GM23338 (cell line): ENCODE results near the gene STOML3.

Experiments
- JUNB ChIP-seq: IDR thresholded peaks from one replicate; pipeline ENCODE4 v1.6.1; 2016; ENCODE audit warnings: antibody characterized with exemption; ENCODE audit not compliant: unreplicated experiment
- TF ChIP-seq, protein P1 (sequence below), 2 experiments: fragments of 200-600 bp in 1 of 2; sonication (generic) in 1 of 2; conservative IDR thresholded peaks; 2 replicates each; pipeline versions ENCODE4 v1.5.1 to v1.6.1; 2016 to 2017; ENCODE audit warnings: antibody characterized with exemption in 2 of 2, low read depth in 2 of 2, mild to moderate bottlenecking in 2 of 2, moderate library complexity in 1 of 2

GRCh38 chr13:38947054-38947453, 43.6 kb downstream of the STOML3 start:
- TF ChIP-seq, protein P1, sequence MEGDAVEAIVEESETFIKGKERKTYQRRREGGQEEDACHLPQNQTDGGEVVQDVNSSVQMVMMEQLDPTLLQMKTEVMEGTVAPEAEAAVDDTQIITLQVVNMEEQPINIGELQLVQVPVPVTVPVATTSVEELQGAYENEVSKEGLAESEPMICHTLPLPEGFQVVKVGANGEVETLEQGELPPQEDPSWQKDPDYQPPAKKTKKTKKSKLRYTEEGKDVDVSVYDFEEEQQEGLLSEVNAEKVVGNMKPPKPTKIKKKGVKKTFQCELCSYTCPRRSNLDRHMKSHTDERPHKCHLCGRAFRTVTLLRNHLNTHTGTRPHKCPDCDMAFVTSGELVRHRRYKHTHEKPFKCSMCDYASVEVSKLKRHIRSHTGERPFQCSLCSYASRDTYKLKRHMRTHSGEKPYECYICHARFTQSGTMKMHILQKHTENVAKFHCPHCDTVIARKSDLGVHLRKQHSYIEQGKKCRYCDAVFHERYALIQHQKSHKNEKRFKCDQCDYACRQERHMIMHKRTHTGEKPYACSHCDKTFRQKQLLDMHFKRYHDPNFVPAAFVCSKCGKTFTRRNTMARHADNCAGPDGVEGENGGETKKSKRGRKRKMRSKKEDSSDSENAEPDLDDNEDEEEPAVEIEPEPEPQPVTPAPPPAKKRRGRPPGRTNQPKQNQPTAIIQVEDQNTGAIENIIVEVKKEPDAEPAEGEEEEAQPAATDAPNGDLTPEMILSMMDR (conservative IDR thresholded peaks at IDR 0.05; ENCODE audit: low read depth in 2 of 2): no peak
- no peak for TF ChIP-seq JUNB
